Measurements from ENCODE around the gene ZNF557. TPM values are rescaled to one million over a fixed set of nuclear protein-coding genes. Genes with fewer than 3 reads are reported as not detected.

The ZNF557 gene
- total and polyA plus RNA-seq, 10 of the 15 experiments (the other 5 are each of a cell fraction or from before 2014, with no cell fraction given): 3.9 to 12.1 (median 9.0) TPM

GRCh38 chr19:7117248-7117647 lies 47.7 kb downstream of the ZNF557 start:
- ChIA-PET RAD21 (ENCODE audit: unreplicated experiment) (no interaction called here), SMC1A (ENCODE audit: uncharacterized antibody, unreplicated experiment) (interaction anchor here (0.7 kb wide), 1 partner anchor 209 kb away, joined by 3 read pairs; no protein-coding TSS in a partner anchor), CTCF (no interaction called here), POLR2A (interaction anchor here (1.1 kb wide), 1 partner anchor 10 kb away, joined by 3 read pairs; no protein-coding TSS in a partner anchor)
- H3K9me3 ChIP-seq (replicated peaks; ENCODE audit: control insufficient read depth, insufficient read depth, low read length): no peaks in the 10 kb centered on the region
- BruUV-seq (replicated peaks): no TSS peak
- no peak overlapping the region for H3K27ac ChIP-seq (ENCODE audit: control insufficient read depth, insufficient read depth)
- FAIRE-seq (no peak), ATAC-seq (no peak), DNase-seq (ENCODE audit: low read depth, low spot score) (no peak)
- H3K27me3 ChIP-seq (replicated peaks in 1 of 2; ENCODE audit: control insufficient read depth in 2 of 2, insufficient read depth in 2 of 2, low read length in 1 of 2): no peaks in the 10 kb centered on the region
- no peaks in the 10 kb centered on the region for H3K79me2 ChIP-seq (ENCODE audit: control insufficient read depth, insufficient read depth, low read length)
- intact Hi-C loops (cut with micrococcal nuclease; ENCODE audit: unreplicated experiment) (no loop called here), in situ Hi-C loops (cut with MboI) (no loop called here)
- H3K36me3 ChIP-seq (ENCODE audit: control insufficient read depth in 2 of 2, insufficient read depth in 2 of 2, low read length in 1 of 2): peaks cover 15 to 19% of the 10 kb centered on the region in 2 experiments
- TF ChIP-seq RFX5 (IDR thresholded peaks at IDR 0.05; ENCODE audit: low read depth, low read length) (no peak), SREBF1 (IDR thresholded peaks at IDR 0.05; ENCODE audit: low read length) (no peak), BRCA1 (IDR thresholded peaks at IDR 0.05; ENCODE audit: low read depth, low read length) (no peak), NR2C1 (IDR thresholded peaks at IDR 0.05) (no peak), ELK1 (IDR thresholded peaks at IDR 0.05; ENCODE audit: low read depth, low read length) (no peak)
- no peak overlapping the region for H3K4me3 ChIP-seq
- no peaks in the 10 kb centered on the region for H4K20me1 ChIP-seq (ENCODE audit: control insufficient read depth, insufficient read depth)
- WGBS (ENCODE audit: insufficient coverage, insufficient replicate concordance, low lambda C conversion rate, missing lambda C conversion rate): 56% methylated on average over 11 of the region's 11 CpGs
- no peak overlapping the region for H3K9ac ChIP-seq (ENCODE audit: control insufficient read depth, insufficient read depth, low read length)
- no peaks in the 10 kb centered on the region for H3K4me1 ChIP-seq (ENCODE audit: control insufficient read depth, insufficient read depth, low read length)
- H3K4me2 ChIP-seq (ENCODE audit: control insufficient read depth, insufficient read depth): no peak overlapping the region
- H2AFZ ChIP-seq (ENCODE audit: control insufficient read depth, low read depth, low read length): no peak overlapping the region

GRCh38 chr19:7119582-7119981 lies 50.1 kb downstream of the ZNF557 start:
- intact Hi-C loops (cut with micrococcal nuclease; ENCODE audit: unreplicated experiment) (no loop called here), in situ Hi-C loops (cut with MboI) (no loop called here)
- Histone ChIP-seq H4K20me1 (ENCODE audit: control insufficient read depth, insufficient read depth) (no peaks in the 10 kb centered on the region), H3K9ac (ENCODE audit: control insufficient read depth, insufficient read depth, low read length) (no peak overlapping the region), H3K36me3 (ENCODE audit: control insufficient read depth in 2 of 2, insufficient read depth in 2 of 2, low read length in 1 of 2) (peaks cover 16 to 21% of the 10 kb centered on the region in 2 experiments), H3K4me3 (no peak overlapping the region), H3K27me3 (replicated peaks in 1 of 2; ENCODE audit: control insufficient read depth in 2 of 2, insufficient read depth in 2 of 2, low read length in 1 of 2) (no peaks in the 10 kb centered on the region), H2AFZ (ENCODE audit: control insufficient read depth, low read depth, low read length) (no peak overlapping the region), H3K27ac (ENCODE audit: control insufficient read depth, insufficient read depth) (no peak overlapping the region), H3K4me1 (ENCODE audit: control insufficient read depth, insufficient read depth, low read length) (no peaks in the 10 kb centered on the region), H3K79me2 (ENCODE audit: control insufficient read depth, insufficient read depth, low read length) (no peaks in the 10 kb centered on the region), H3K9me3 (replicated peaks; ENCODE audit: control insufficient read depth, insufficient read depth, low read length) (no peaks in the 10 kb centered on the region), H3K4me2 (ENCODE audit: control insufficient read depth, insufficient read depth) (no peak overlapping the region)
- FAIRE-seq (no peak), ATAC-seq (no peak), DNase-seq (ENCODE audit: low read depth, low spot score) (no peak)
- SMC1A ChIA-PET (ENCODE audit: uncharacterized antibody, unreplicated experiment): interaction anchor here (0.7 kb wide), 1 partner anchor 588 kb away, joined by 3 read pairs; no protein-coding TSS in a partner anchor
- TF ChIP-seq BCLAF1 (IDR thresholded peaks at IDR 0.05): no peak
- TF ChIP-seq SIN3A (IDR thresholded peaks at IDR 0.05; ENCODE audit: low read depth, low read length): no peak
- TF ChIP-seq TARDBP (IDR thresholded peaks at IDR 0.05; ENCODE audit: borderline replicate concordance): 0 out of 2 replicates have a peak, but pooled peaks have one; percentile 32
- peak; percentile 50; the same call in 1 of the 2 replicates for TF ChIP-seq HDGF (IDR thresholded peaks at IDR 0.05)
- peak; percentile 32; the same call in 1 of the 2 replicates for TF ChIP-seq POLR2AphosphoS5 (IDR thresholded peaks at IDR 0.05; ENCODE audit: low read length)
- 88% methylated on average over 14 of the region's 14 CpGs for WGBS (ENCODE audit: insufficient coverage, insufficient replicate concordance, low lambda C conversion rate, missing lambda C conversion rate)
- BruUV-seq (replicated peaks): no TSS peak
- POLR2A ChIA-PET: no interaction called here
- CTCF ChIA-PET: no interaction called here
- RAD21 ChIA-PET (ENCODE audit: unreplicated experiment): no interaction called here
